Brain microvascular endothelial cell (primary cell): Measurements from ENCODE around the gene C9orf43.
"Not testable (repeated sequence)": the region's sequence is repeated elsewhere in the genome, so short reads cannot be mapped to it uniquely, and the experiment has no call there.

ENCODE experiments used
- DNase-seq: peaks from one replicate; pipeline ENCODE4 v3.0.0-alpha.2; 2020
- H3K27ac ChIP-seq: fragments of 250-450 bp; sonication (Bioruptor Pico); 2 replicates; pipeline ENCODE4 v1.5.1; 2020; ENCODE audit warnings: mild to moderate bottlenecking, moderate library complexity
- H3K27me3 ChIP-seq: fragments of 250-450 bp; sonication (Bioruptor Pico); replicated peaks from 2 replicates; pipeline ENCODE4 v1.5.1; 2020; ENCODE audit warnings: mild to moderate bottlenecking
- H3K36me3 ChIP-seq: fragments of 250-450 bp; sonication (Bioruptor Pico); replicated peaks from 2 replicates; pipeline ENCODE4 v1.5.1; 2020; ENCODE audit warnings: mild to moderate bottlenecking
- H3K4me3 ChIP-seq: 2 replicates; pipeline ENCODE4 v1.5.1; 2011; ENCODE audit warnings: low read depth, mild to moderate bottlenecking, control low read depth, low read length, moderate library complexity
- in situ Hi-C: cut with HindIII; loops from 2 replicates; pipeline ENCODE4 v1.10.0; 2017; ENCODE audit warnings: low sequenced_read_pairs, low pct_ligation_motif_present
- TF ChIP-seq, protein P1 (sequence below): IDR thresholded peaks from 2 replicates; pipeline ENCODE4 v1.5.1; 2011; ENCODE audit warnings: low read depth, mild to moderate bottlenecking, moderate library complexity, low read length, control low read depth, inconsistent platforms; ENCODE audit errors: missing control alignments

Gene C9orf43

GRCh38 chr9:113373676-113374392, 36.7 kb upstream of the C9orf43 start:
- Histone ChIP-seq H3K27ac (no peak overlapping the region), H3K27me3 (no peaks in the 10 kb centered on the region), H3K36me3 (no peaks in the 10 kb centered on the region), H3K4me3 (no peak overlapping the region)
- DNase-seq = no peak
- in situ Hi-C loops = no loop called here
- TF ChIP-seq, protein P1, sequence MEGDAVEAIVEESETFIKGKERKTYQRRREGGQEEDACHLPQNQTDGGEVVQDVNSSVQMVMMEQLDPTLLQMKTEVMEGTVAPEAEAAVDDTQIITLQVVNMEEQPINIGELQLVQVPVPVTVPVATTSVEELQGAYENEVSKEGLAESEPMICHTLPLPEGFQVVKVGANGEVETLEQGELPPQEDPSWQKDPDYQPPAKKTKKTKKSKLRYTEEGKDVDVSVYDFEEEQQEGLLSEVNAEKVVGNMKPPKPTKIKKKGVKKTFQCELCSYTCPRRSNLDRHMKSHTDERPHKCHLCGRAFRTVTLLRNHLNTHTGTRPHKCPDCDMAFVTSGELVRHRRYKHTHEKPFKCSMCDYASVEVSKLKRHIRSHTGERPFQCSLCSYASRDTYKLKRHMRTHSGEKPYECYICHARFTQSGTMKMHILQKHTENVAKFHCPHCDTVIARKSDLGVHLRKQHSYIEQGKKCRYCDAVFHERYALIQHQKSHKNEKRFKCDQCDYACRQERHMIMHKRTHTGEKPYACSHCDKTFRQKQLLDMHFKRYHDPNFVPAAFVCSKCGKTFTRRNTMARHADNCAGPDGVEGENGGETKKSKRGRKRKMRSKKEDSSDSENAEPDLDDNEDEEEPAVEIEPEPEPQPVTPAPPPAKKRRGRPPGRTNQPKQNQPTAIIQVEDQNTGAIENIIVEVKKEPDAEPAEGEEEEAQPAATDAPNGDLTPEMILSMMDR = no peak

- no peak overlapping the region for H3K4me3 ChIP-seq
- H3K27ac ChIP-seq = no peak overlapping the region
- H3K27me3 ChIP-seq = no peaks in the 10 kb centered on the region
- in situ Hi-C loops = no loop called here
- TF ChIP-seq, protein P1 = no peak
- H3K36me3 ChIP-seq = no peaks in the 10 kb centered on the region
- peak; percentile 12 for DNase-seq
Measured at GRCh38 chr9:113375057-113376023, 35.2 kb upstream of the C9orf43 start.

DNA sequence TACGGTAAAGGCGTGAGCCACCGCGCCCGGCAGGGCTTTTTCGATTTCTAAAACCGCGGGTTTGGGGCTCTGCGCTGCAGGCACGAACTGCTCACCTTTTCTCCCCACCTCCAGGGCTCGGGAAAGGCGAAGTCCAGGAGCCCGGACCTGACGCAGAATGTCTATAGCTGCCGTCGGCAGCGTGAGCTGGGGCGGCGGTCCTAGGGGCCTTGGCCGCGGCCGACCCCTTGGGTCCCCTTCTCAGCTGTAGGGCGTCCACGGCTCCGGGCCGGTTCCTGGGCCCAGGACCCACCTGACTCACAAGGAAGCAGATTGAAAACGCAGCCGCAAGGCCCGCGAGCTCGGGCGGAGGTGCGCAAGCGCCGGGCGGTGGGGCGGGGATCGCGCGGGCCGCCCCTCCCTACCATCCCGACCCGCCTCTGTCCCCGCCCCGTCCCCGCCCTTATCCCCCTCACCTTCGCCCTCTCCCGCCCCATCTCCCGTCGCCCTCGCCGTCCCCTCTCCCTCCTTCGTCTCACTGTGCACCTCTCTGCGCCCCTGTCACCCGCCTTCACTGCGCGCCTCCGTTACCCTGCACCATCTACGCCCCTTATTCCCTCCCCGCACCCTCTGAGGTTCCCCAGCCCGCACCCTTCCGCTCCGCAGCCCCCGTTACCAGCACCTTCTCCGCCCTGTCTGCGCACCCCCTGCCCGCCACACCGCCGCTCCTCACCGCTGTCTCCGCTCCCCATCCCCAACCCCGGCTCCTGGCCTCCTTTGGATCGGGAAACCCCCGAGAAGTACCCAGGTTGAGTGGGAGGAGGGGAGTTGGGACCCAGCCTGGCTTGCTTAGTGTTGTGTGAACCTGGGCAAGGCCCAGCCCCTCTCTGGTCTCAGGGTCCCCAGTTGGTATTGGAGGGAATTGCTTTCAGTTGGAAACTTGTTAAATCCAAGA, 33.6 kb upstream of the C9orf43 start, which contains the start of gene HDHD3:
HDHD3 (minus strand) TSS at position 353 of the 934 bp plus-strand sequence. CDS start 2,632 bp downstream, outside the sequence.
- TF ChIP-seq, protein P1 = no peak
- Histone ChIP-seq H3K27me3 (no peaks in the 10 kb centered on the region), H3K4me3 (peak within 1 kb of the TSS; percentile 79), H3K36me3 (no peaks in the 10 kb centered on the region), H3K27ac (no peak within 1 kb of the TSS)
- in situ Hi-C loops = no loop called here
- peak; percentile 24 for DNase-seq

- DNase-seq, H3K27me3 ChIP-seq, H3K27ac ChIP-seq, H3K4me3 ChIP-seq, in situ Hi-C loops, H3K36me3 ChIP-seq: not testable (repeated sequence)
Measured at GRCh38 chr9:113379094-113379828, 31.3 kb upstream of the C9orf43 start.

DNA sequence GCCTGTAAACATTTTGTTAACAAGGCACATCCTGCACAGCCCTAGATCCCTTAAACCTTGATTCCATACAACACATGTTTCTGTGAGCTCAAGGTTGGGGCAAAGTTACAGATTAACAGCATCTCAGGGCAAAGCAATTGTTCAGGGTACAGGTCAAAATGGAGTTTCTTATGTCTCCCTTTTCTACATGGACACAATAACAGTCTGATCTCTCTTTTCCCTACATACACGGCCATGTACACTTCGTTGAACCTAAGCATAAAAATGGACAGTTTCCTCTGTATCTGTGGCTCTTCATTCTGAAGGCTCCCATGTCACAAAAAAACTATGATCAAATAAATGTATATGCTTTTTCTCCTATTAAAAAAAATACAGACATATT, 30.7 kb upstream of the C9orf43 start:
- H3K4me3 ChIP-seq, H3K27me3 ChIP-seq, H3K36me3 ChIP-seq, H3K27ac ChIP-seq, DNase-seq, in situ Hi-C loops: not testable (repeated sequence)

DNA sequence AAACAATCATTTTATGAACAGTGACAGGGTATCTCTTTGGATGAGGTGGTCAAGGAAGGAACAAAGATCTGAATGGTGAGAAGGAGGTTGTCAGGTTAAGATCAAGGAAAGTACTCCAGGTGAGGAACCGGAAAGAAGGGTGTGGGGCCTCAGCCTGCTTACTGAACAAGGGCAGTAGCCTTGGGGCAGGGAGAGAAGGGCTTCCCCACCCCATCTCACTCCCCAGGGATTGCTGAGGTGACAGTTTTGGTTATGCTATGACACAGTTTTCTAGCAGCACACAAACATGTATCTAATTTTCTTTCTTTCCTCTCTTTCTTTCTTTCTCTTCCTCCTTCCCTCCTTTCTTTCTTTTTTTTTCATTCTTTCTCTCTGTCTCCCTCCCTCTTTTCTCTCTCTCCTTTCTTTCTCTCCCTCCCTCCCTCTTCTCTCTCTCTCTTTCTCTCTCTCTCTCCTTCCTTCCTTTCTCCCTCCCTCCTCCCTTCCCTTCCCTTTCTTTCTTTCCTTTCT, 29.6 kb upstream of the C9orf43 start:
- Histone ChIP-seq H3K4me3 (no peak overlapping the region), H3K27me3 (no peaks in the 10 kb centered on the region), H3K36me3 (no peaks in the 10 kb centered on the region), H3K27ac (no peak overlapping the region)
- TF ChIP-seq, protein P1 = no peak
- in situ Hi-C loops = no loop called here
- DNase-seq = no peak

GRCh38 chr9:113381441-113381840, 29.1 kb upstream of the C9orf43 start:
- H3K4me3 ChIP-seq, H3K36me3 ChIP-seq, in situ Hi-C loops: not testable (repeated sequence)

More at GRCh38 chr9:113381441-113381840, 29.1 kb upstream of the C9orf43 start:
- H3K27me3 ChIP-seq, H3K27ac ChIP-seq, DNase-seq: not testable (repeated sequence)
